GM18519 (cell line): ENCODE measurements around the gene CAMSAP3.
"Not testable (repeated sequence)": the region's sequence is repeated elsewhere in the genome, so short reads cannot be mapped to it uniquely, and the experiment has no call there.

Experiments
- ATAC-seq: cut with Tn5 transposase; IDR thresholded peaks from one replicate; pipeline ENCODE4 v1.9.1; 2021; ENCODE audit warnings: mild to moderate bottlenecking, moderate library complexity; ENCODE audit not compliant: unreplicated experiment, low FRiP score

The CAMSAP3 gene

DNA sequence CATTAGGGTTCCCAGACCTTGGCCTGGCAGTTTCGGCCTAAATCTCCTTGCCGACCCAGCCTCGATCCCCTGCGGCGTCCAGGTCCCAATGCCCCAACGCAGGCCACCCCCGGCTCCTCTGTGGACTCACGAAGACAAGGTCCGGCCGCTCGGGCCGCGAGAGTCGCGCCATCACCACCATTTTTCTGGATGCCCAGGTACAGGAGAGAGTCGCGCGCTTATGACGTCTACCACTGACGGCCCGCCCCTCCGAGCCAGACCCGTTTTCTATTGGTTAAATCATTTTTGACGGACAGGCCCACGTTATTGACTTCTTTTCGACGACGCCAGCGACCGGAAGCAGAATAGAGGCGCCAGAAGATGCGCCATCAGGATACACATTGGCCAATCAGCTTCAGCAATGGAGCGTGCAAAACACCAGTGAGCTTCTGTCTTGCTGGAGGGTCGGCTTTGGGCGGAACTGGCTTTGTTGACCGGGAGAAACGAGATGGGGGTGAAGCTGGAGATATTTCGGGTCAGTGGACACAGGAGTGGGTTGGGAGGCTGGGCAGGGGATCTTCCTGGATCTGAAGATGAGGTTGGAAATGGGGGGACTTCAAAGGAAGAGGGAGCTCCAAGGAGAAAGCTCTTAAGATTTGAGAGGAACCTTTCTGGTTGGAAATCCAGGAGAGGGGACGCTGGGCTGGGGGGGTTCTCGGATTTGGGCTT, 33.8 kb downstream of the CAMSAP3 start, which contains the start of the genes PET100 and XAB2:
PET100 (plus strand) TSS at position 447 of the 708 bp plus-strand sequence; CDS start at position 488, 41 bp downstream.
XAB2 (minus strand) TSS at position 199 of the 708 bp plus-strand sequence; CDS start at position 181, 18 bp downstream.
- peak; percentile 90 for ATAC-seq

- no peak for ATAC-seq
These were observed 35.9 kb downstream of the CAMSAP3 start for GRCh38 chr19:7631577-7631976.

DNA sequence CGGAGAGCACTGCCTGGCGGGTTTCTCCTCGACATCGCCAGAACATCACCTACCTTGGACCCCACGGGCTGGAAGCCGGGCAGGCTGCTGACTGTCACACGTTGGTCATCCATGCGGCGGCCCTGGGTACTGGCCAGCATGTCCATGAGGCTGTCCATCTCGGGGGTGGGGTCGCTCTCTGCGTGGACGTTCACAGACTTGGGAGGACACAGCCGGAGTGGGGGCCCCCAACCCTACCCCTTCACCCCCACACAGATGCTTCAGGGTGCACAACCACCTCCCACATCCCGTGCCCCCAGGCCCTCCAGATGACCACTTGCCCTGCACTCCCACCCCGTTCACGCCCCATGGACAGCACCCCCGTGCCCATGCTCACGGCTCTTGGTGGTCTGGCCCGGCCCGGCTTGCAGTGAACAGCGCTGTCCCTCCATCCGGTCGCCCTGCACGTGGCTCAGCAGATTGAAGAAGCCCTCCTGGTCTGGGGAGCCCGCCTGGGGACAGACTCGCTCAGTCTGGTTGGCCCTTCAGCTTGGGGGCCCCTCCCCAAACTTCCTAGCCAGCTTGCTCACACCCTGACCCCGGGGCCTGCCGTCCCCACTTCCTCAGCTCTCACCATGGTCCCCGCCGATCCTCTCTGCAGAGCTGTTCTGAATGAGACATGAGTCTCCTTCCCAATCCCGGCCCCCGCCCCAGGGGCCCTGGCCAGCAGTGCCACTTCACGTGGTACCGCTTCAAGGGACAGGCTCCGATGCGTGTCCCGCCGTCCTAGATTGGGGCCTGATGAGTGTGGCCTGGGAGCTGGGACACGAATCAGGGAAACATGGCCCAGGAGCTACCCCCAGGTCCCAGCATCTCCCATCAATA, 36.9 kb downstream of the CAMSAP3 start:
- no peak for ATAC-seq

- ATAC-seq = no peak
These were observed 38.0 kb downstream of the CAMSAP3 start, which contains the start of gene PCP2 for GRCh38 chr19:7633698-7634097. PCP2 (minus strand) TSS chr19:7633719; CDS start chr19:7633457, 262 bp downstream.

DNA sequence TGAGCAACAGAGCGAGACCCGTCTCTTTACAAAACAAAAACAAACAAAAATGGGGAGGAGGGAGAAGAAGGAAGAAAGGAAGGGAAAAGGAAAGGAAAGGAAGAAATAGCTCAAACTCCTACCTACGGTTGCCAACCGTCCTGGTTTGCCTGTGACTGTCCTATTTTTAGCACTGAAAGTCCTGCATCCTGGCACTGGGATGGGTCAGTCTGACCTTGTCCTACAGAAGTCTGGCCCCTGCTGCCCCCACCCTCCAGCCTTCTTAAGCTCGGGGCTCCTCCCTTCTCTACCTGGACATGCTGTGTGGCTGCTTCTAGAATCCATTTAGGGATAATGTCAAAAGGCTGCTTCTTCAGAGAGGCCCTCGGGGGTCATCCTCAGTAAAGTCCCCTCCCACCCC, 40.0 kb downstream of the CAMSAP3 start:
- ATAC-seq = no peak

- ATAC-seq = no peak
These were observed 40.6 kb downstream of the CAMSAP3 start for GRCh38 chr19:7636317-7636690.

- no peak for ATAC-seq
These were observed 41.2 kb downstream of the CAMSAP3 start, which contains the start of gene STXBP2 for GRCh38 chr19:7636691-7637373. STXBP2 (plus strand) TSS chr19:7637110; CDS start chr19:7637150, 40 bp downstream.

DNA sequence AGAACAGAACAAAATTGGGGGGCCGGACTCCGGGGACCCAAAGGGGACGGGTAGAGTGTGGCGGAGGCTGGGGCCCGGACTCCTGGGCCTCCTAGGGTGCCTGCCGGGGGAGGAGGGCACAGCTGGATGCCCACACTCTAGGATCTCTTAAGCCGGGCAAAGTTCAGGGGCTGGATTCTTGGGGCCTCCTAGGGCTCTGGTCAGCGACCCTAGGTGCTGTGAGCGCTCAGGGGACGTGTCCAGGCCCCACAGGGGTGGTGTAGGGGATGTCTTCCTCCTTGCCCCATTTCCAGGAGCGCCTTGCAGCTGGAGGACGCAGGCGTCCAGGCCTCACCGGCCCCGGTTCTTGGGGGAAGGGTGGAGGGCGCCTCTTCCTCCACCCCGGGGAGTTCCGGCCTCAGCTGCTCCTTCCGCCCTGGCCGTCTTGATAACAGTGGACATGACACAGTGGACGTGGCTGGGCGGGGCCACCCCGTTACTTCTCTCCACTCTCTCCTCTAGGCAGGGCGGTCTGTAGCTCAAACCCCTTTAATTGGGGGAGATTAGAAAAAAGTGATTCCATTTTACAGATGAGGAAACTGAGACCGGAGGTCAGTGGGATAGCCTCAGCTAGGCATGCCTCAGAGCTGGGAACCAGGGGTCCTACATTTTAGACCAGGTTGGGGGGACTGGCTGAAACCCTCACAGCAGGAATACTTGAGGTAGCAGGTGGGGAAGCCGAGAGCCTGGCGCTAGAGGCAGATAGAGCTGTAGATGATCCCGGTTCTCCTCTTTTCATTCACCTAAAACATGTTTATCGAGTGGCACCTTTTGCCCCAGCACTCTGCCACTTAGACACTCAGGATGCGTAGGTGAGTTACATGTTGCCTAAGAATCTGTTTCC, 42.0 kb downstream of the CAMSAP3 start:
- ATAC-seq = no peak

GRCh38 chr19:7638802-7639465, 43.3 kb downstream of the CAMSAP3 start:
- ATAC-seq = no peak

DNA sequence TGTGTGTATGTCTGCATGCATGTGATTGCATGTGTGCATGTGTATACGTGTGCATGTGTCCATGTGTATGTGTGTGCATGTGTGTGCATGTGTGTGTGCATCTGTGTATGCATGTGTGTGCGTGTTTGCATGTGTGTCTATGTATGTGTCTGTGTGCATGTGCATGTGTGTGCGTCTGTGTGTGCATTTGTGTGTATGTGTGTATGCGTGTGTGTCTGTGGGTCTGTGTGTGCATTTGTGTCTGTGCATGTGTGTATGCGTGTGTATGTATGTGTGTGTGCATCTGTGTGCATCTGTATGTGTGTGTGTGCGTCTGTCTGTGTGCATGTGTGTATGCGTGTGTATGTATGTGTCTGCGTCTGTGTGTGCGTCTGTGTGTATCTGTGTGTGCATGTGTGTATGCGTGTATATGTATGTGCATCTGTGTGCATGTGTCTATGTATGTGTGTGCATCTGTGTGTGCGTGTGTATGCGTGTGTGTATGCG, 44.2 kb downstream of the CAMSAP3 start:
- ATAC-seq = no peak

- ATAC-seq = no peak
These were observed 45.1 kb downstream of the CAMSAP3 start for GRCh38 chr19:7640803-7641202.

- no peak for ATAC-seq
These were observed 45.9 kb downstream of the CAMSAP3 start for GRCh38 chr19:7641290-7642276.

DNA sequence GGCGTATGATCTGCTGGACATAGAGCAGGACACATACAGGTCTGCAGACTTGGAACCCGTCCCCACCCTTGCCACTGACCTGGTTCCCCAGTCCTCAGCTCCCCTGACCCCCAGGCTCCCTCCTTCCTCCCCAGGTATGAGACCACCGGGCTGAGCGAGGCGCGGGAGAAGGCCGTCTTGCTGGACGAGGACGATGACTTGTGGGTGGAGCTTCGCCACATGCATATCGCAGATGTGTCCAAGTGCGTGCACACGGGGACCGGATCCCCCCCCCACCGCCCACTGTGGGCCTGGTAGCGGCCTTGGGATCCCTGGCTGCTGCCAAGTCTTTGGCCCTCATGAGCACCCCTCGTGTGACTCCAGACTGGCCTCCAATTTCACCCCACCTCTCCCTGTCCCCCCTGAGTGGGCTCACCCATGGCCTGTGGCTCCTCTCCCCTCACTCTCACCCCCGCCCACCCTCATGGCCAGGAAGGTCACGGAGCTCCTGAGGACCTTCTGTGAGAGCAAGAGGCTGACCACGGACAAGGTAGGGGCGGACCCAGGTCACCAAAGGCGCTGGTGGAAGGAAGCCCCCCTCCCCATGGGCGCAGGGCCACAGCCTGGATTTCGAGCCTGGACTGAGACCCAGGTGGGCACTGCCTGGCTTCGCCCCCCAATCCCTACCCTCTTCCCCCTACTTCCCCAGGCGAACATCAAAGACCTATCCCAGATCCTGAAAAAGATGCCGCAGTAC, 46.8 kb downstream of the CAMSAP3 start:
- no peak for ATAC-seq

DNA sequence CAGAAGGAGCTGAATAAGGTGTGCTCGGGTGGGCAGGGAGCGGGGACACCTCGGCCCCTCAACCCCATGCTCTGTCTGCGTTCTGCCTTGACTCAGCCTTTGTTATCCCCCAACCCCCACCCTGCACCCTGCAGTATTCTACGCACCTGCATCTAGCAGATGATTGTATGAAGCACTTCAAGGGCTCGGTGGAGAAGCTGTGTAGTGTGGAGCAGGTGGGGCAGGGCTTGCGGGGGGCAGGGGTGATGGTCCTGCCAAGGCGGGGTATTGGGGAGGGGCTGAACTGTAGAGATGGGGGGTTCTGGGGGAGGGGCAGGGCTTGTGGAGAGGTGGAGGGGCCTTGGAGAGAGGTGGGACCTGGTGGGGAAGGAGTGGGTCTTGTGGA, 47.4 kb downstream of the CAMSAP3 start:
- ATAC-seq = no peak

GRCh38 chr19:7643629-7644549, 48.2 kb downstream of the CAMSAP3 start:
- not testable (repeated sequence) for ATAC-seq

GRCh38 chr19:7644550-7644877, 48.9 kb downstream of the CAMSAP3 start:
- ATAC-seq = no peak
